ENCODE data around the gene ZNF213.

ZNF213 gene

GRCh38 chr16:3099732-3100499, 34.9 kb upstream of the ZNF213 start:
- H2AFZ ChIP-seq (ENCODE audit: low read length): no peak overlapping the region
- H3K4me3 ChIP-seq (ENCODE audit: low read length, poor library complexity, severe bottlenecking): no peak overlapping the region

GRCh38 chr16:3101018-3101840, 33.6 kb upstream of the ZNF213 start:
- H3F3A ChIP-seq (ENCODE audit: low read depth): no peaks in the 10 kb centered on the region
- H3K27me3 ChIP-seq (ENCODE audit: insufficient read depth, low read length, poor library complexity, severe bottlenecking): no peaks in the 10 kb centered on the region
- H3K4me3 ChIP-seq (ENCODE audit: low read length, poor library complexity, severe bottlenecking): no peak overlapping the region
- H3K4me2 ChIP-seq (ENCODE audit: low read depth, low read length, poor library complexity, severe bottlenecking): no peak overlapping the region
- H4K20me1 ChIP-seq (ENCODE audit: insufficient read depth, low read length, poor library complexity, severe bottlenecking): no peaks in the 10 kb centered on the region
- no peaks in the 10 kb centered on the region for H3K9me3 ChIP-seq (ENCODE audit: insufficient read depth, low read depth, low read length)
- no peaks in the 10 kb centered on the region for H3K79me2 ChIP-seq (ENCODE audit: insufficient read depth, low read length)
- no peaks in the 10 kb centered on the region for H3K36me3 ChIP-seq (ENCODE audit: insufficient read depth, low read length)
- H3K9ac ChIP-seq (ENCODE audit: low read depth, low read length, poor library complexity, severe bottlenecking): no peak overlapping the region
- H3K9me2 ChIP-seq (replicated peaks; ENCODE audit: low read depth, low read length): no peaks in the 10 kb centered on the region
- no peak overlapping the region for H2AFZ ChIP-seq (ENCODE audit: low read length)
- peaks cover under 1% of the 10 kb centered on the region for H3K4me1 ChIP-seq (ENCODE audit: insufficient read depth, low read length, poor library complexity, severe bottlenecking)
- TF ChIP-seq EZH2phosphoT487 (IDR thresholded peaks at IDR 0.05; ENCODE audit: borderline replicate concordance): no peak
- TF ChIP-seq, protein P1, sequence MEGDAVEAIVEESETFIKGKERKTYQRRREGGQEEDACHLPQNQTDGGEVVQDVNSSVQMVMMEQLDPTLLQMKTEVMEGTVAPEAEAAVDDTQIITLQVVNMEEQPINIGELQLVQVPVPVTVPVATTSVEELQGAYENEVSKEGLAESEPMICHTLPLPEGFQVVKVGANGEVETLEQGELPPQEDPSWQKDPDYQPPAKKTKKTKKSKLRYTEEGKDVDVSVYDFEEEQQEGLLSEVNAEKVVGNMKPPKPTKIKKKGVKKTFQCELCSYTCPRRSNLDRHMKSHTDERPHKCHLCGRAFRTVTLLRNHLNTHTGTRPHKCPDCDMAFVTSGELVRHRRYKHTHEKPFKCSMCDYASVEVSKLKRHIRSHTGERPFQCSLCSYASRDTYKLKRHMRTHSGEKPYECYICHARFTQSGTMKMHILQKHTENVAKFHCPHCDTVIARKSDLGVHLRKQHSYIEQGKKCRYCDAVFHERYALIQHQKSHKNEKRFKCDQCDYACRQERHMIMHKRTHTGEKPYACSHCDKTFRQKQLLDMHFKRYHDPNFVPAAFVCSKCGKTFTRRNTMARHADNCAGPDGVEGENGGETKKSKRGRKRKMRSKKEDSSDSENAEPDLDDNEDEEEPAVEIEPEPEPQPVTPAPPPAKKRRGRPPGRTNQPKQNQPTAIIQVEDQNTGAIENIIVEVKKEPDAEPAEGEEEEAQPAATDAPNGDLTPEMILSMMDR (conservative IDR thresholded peaks at IDR 0.05; ENCODE audit: low read length): peak; percentile 53

More at GRCh38 chr16:3099732-3100499, 34.9 kb upstream of the ZNF213 start:
- H3K9me2 ChIP-seq (replicated peaks; ENCODE audit: low read depth, low read length): no peaks in the 10 kb centered on the region
- no peak overlapping the region for H3K4me2 ChIP-seq (ENCODE audit: low read depth, low read length, poor library complexity, severe bottlenecking)
- no peak overlapping the region for H3K9ac ChIP-seq (ENCODE audit: low read depth, low read length, poor library complexity, severe bottlenecking)
- no peaks in the 10 kb centered on the region for H3K9me3 ChIP-seq (ENCODE audit: insufficient read depth, low read depth, low read length)
- H3F3A ChIP-seq (ENCODE audit: low read depth): no peaks in the 10 kb centered on the region
- no peaks in the 10 kb centered on the region for H4K20me1 ChIP-seq (ENCODE audit: insufficient read depth, low read length, poor library complexity, severe bottlenecking)
- no peak for TF ChIP-seq EZH2phosphoT487 (IDR thresholded peaks at IDR 0.05; ENCODE audit: borderline replicate concordance)
- TF ChIP-seq, protein P1 (conservative IDR thresholded peaks at IDR 0.05; ENCODE audit: low read length): no peak
- no peaks in the 10 kb centered on the region for H3K79me2 ChIP-seq (ENCODE audit: insufficient read depth, low read length)
- H3K36me3 ChIP-seq (ENCODE audit: insufficient read depth, low read length): no peaks in the 10 kb centered on the region
- peaks cover 4% of the 10 kb centered on the region for H3K4me1 ChIP-seq (ENCODE audit: insufficient read depth, low read length, poor library complexity, severe bottlenecking)
- no peaks in the 10 kb centered on the region for H3K27me3 ChIP-seq (ENCODE audit: insufficient read depth, low read length, poor library complexity, severe bottlenecking)

DNA sequence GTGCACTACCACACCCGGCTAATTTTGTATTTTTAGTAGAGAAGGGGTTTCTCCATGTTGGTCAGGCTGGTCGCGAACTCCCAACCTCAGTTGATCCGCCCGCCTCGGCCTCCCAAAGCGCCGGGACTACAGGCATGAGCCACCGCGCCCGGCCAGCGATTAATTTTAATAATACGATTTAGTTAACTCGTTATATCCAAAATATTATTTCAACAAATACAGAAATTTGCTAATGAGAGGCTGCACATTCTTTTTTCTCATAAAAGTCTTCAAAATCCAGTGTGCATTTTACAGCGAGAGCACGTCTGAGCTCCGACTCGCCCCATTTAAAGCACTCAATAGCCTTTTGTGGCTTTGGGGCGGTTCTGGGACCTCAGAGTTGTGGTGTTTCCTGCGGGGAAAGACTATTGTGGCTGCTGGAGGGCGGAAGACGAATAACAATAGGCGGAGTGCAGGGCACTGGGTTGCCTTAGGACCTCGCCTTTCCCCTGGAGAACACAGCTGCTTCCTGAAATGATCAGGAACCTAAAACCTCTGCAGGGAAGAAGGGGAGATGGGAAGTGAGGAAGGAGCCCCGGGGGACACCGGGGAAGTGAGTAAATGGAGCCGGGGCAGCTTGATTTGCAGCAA, 32.9 kb upstream of the ZNF213 start:
- H4K20me1 ChIP-seq (ENCODE audit: insufficient read depth, low read length, poor library complexity, severe bottlenecking): no peaks in the 10 kb centered on the region
- H2AFZ ChIP-seq (ENCODE audit: low read length): no peak overlapping the region
- H3K9me3 ChIP-seq (ENCODE audit: insufficient read depth, low read depth, low read length): no peaks in the 10 kb centered on the region
- H3K4me3 ChIP-seq (ENCODE audit: low read length, poor library complexity, severe bottlenecking): no peak overlapping the region
- no peaks in the 10 kb centered on the region for H3K4me1 ChIP-seq (ENCODE audit: insufficient read depth, low read length, poor library complexity, severe bottlenecking)
- no peaks in the 10 kb centered on the region for H3F3A ChIP-seq (ENCODE audit: low read depth)
- TF ChIP-seq, protein P1 (conservative IDR thresholded peaks at IDR 0.05; ENCODE audit: low read length): no peak
- no peak for TF ChIP-seq EZH2phosphoT487 (IDR thresholded peaks at IDR 0.05; ENCODE audit: borderline replicate concordance)
- H3K79me2 ChIP-seq (ENCODE audit: insufficient read depth, low read length): no peaks in the 10 kb centered on the region
- no peaks in the 10 kb centered on the region for H3K9me2 ChIP-seq (replicated peaks; ENCODE audit: low read depth, low read length)
- no peak overlapping the region for H3K4me2 ChIP-seq (ENCODE audit: low read depth, low read length, poor library complexity, severe bottlenecking)
- no peaks in the 10 kb centered on the region for H3K27me3 ChIP-seq (ENCODE audit: insufficient read depth, low read length, poor library complexity, severe bottlenecking)
- H3K36me3 ChIP-seq (ENCODE audit: insufficient read depth, low read length): no peaks in the 10 kb centered on the region
- H3K9ac ChIP-seq (ENCODE audit: low read depth, low read length, poor library complexity, severe bottlenecking): no peak overlapping the region
